Measurements from ENCODE around the gene MT1M.
A peak's percentile ranks its signal among the peaks of the same experiment; 100 is the strongest.

MT1M gene

GRCh38 chr16:56679078-56679730 is 46.7 kb downstream of the MT1M start:
- DNase-seq: no peak

GRCh38 chr16:56679818-56680217 is 47.4 kb downstream of the MT1M start:
- DNase-seq: no peak

DNA sequence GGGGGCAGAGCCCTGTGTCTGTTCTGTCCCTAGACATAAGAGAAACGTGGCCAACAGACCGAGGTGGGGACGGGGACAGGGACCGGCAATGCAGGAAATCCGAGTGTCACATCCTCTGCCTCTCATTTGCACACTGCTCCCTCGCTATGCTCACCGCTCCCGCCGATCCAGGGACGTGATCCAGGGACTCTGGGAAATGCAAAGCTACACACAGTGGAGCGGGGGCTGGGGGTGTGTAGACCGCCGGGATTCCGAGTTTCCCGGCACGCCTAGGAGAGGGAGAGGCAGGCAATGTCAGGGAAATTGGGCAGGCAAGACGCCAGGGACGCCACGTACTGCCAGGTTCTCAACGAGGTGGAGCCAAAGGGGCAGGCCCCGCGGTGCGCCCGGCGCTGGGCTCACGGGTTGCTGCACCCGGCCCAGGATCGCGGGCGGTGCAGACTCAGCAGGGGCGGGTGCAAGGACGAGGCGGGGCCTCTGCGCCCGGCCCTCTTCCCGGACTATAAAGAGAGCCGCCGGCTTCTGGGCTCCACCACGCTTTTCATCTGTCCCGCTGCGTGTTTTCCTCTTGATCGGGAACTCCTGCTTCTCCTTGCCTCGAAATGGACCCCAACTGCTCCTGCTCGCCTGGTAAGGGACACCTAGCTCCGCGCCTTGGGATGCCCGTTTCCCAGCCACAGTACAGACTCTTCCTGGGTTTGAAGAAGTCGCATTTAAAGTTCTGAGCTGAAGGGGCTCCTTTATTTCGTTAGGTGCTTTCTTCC is 49.7 kb downstream of the MT1M start, which contains the start of gene MT1X:
Gene MT1X, plus strand, starts transcription at position 532 of the 764 bp plus-strand sequence. Its CDS starts 71 bp downstream, at position 603.
- DNase-seq: peak; percentile 71 to 92

DNA sequence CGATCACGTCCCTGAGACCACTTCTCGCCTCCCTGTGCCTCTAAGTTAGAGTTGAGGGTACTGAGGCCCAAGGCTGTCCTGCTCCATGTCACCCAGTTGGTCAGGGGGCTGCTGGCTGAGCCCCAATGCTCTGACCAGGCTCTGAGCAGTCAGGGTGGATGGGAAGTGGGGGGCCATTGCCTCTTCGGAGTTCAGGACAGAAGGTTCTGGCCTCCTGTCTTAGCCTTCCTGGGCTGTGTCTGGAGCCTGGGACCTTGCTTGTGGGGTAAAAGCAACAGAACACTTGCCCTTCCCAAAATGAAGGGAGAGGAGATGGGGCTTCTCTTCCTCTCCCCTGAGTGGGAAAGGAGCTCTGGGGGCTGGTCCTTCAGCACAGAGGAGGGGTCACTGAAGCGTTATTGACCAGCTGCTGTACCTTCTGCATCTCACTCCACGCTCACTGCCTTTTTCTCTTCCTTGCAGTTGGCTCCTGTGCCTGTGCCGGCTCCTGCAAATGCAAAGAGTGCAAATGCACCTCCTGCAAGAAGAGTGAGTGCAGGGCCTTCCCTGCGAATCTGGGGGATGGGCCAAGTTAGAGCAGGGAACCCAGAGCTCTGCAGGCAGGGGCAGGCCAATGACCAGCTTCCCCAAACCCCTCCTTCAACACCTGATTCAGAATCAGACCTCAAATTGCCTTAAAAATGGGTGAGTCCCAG is 50.4 kb downstream of the MT1M start:
- DNase-seq: peak in 1 of 2 experiments; percentile 20

Measured in NCI-H526 (cell line).